ENCODE results near the gene IL17D. TPM values are rescaled to one million over a fixed set of nuclear protein-coding genes. Genes with fewer than 3 reads are reported as not detected.
A peak's percentile ranks its signal among the peaks of the same experiment; 100 is the strongest.

IL17D gene
- total and polyA plus RNA-seq, 2 experiments from 2014 or later, result 3.7 to 11.0 TPM

DNA sequence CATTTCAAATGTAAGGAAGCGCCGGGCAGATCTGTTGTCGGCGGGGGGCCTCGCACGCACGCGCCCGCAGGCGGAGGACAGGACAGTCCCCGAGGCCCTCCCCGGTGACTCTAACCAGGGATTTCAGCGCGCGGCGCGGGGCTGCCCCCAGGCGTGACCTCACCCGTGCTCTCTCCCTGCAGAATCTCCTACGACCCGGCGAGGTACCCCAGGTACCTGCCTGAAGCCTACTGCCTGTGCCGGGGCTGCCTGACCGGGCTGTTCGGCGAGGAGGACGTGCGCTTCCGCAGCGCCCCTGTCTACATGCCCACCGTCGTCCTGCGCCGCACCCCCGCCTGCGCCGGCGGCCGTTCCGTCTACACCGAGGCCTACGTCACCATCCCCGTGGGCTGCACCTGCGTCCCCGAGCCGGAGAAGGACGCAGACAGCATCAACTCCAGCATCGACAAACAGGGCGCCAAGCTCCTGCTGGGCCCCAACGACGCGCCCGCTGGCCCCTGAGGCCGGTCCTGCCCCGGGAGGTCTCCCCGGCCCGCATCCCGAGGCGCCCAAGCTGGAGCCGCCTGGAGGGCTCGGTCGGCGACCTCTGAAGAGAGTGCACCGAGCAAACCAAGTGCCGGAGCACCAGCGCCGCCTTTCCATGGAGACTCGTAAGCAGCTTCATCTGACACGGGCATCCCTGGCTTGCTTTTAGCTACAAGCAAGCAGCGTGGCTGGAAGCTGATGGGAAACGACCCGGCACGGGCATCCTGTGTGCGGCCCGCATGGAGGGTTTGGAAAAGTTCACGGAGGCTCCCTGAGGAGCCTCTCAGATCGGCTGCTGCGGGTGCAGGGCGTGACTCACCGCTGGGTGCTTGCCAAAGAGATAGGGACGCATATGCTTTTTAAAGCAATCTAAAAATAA is 18.2 kb downstream of the IL17D start:
- peak; percentile 57 for DNase-seq (ENCODE audit: low spot score)
- H3K9me3 ChIP-seq (ENCODE audit: low read depth), result no peaks in the 10 kb centered on the region
- H3K27me3 ChIP-seq, result peaks cover 10% of the 10 kb centered on the region
- H3K79me2 ChIP-seq, result no peaks in the 10 kb centered on the region
- no peak overlapping the region for H3K27ac ChIP-seq
- no peaks in the 10 kb centered on the region for H3K9me2 ChIP-seq (replicated peaks; ENCODE audit: insufficient read depth)
- H3K4me3 ChIP-seq, result peak overlapping the region; percentile 42
- TF ChIP-seq, protein P1, sequence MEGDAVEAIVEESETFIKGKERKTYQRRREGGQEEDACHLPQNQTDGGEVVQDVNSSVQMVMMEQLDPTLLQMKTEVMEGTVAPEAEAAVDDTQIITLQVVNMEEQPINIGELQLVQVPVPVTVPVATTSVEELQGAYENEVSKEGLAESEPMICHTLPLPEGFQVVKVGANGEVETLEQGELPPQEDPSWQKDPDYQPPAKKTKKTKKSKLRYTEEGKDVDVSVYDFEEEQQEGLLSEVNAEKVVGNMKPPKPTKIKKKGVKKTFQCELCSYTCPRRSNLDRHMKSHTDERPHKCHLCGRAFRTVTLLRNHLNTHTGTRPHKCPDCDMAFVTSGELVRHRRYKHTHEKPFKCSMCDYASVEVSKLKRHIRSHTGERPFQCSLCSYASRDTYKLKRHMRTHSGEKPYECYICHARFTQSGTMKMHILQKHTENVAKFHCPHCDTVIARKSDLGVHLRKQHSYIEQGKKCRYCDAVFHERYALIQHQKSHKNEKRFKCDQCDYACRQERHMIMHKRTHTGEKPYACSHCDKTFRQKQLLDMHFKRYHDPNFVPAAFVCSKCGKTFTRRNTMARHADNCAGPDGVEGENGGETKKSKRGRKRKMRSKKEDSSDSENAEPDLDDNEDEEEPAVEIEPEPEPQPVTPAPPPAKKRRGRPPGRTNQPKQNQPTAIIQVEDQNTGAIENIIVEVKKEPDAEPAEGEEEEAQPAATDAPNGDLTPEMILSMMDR (IDR thresholded peaks at IDR 0.05; ENCODE audit: poor library complexity), result peak; percentile 12
- TF ChIP-seq EZH2phosphoT487 (IDR thresholded peaks at IDR 0.05; ENCODE audit: low read depth, severe bottlenecking, unreplicated experiment) (no peak), EZH2 (IDR thresholded peaks at IDR 0.05; ENCODE audit: borderline replicate concordance) (no peak)
- peak overlapping the region; percentile 63 for H2AFZ ChIP-seq
- H3K4me1 ChIP-seq (ENCODE audit: insufficient read depth), result peaks cover 3% of the 10 kb centered on the region
- WGBS (ENCODE audit: low lambda C conversion rate, missing lambda C conversion rate), result 15% methylated on average over 75 of the region's 81 CpGs
- peak overlapping the region; percentile 96 for H3K4me2 ChIP-seq
- no peaks in the 10 kb centered on the region for H3K36me3 ChIP-seq (replicated peaks; ENCODE audit: insufficient read depth, low read depth)
- no peaks in the 10 kb centered on the region for H4K20me1 ChIP-seq (ENCODE audit: insufficient read depth, poor library complexity, severe bottlenecking)

DNA sequence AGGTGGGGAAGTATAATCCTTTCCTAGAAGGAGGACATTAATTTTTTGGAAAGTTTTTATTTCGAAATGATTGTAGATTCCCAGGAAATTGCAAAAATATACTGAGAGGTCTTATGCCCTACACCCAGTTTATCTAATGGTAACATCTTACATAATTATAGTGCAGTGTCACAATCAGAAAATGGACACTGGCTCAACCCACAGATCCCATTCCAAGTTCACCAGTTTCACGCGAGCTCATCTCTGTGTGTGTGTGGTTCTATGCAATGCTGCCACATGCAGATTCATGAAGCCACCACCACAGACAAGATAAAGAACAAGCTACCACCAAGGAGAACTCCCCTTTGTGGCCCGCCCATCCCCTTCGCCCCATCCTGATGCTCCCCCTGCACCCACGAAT is 24.4 kb downstream of the IL17D start:
- no peaks in the 10 kb centered on the region for H3K9me3 ChIP-seq (ENCODE audit: low read depth)
- H3K27me3 ChIP-seq, result peaks cover under 1% of the 10 kb centered on the region
- no peaks in the 10 kb centered on the region for H3K4me1 ChIP-seq (ENCODE audit: insufficient read depth)
- TF ChIP-seq, protein P1 (IDR thresholded peaks at IDR 0.05; ENCODE audit: poor library complexity), result no peak
- TF ChIP-seq EZH2phosphoT487 (IDR thresholded peaks at IDR 0.05; ENCODE audit: low read depth, severe bottlenecking, unreplicated experiment) (no peak), EZH2 (IDR thresholded peaks at IDR 0.05; ENCODE audit: borderline replicate concordance) (no peak)
- 84% methylated on average over 6 of the region's 6 CpGs for WGBS (ENCODE audit: low lambda C conversion rate, missing lambda C conversion rate)
- no peak overlapping the region for H3K4me3 ChIP-seq
- H3K4me2 ChIP-seq, result no peak overlapping the region
- H4K20me1 ChIP-seq (ENCODE audit: insufficient read depth, poor library complexity, severe bottlenecking), result no peaks in the 10 kb centered on the region
- DNase-seq (ENCODE audit: low spot score), result no peak
- H3K36me3 ChIP-seq (replicated peaks; ENCODE audit: insufficient read depth, low read depth), result no peaks in the 10 kb centered on the region
- no peak overlapping the region for H2AFZ ChIP-seq
- no peaks in the 10 kb centered on the region for H3K79me2 ChIP-seq
- no peak overlapping the region for H3K27ac ChIP-seq
- no peaks in the 10 kb centered on the region for H3K9me2 ChIP-seq (replicated peaks; ENCODE audit: insufficient read depth)

DNA sequence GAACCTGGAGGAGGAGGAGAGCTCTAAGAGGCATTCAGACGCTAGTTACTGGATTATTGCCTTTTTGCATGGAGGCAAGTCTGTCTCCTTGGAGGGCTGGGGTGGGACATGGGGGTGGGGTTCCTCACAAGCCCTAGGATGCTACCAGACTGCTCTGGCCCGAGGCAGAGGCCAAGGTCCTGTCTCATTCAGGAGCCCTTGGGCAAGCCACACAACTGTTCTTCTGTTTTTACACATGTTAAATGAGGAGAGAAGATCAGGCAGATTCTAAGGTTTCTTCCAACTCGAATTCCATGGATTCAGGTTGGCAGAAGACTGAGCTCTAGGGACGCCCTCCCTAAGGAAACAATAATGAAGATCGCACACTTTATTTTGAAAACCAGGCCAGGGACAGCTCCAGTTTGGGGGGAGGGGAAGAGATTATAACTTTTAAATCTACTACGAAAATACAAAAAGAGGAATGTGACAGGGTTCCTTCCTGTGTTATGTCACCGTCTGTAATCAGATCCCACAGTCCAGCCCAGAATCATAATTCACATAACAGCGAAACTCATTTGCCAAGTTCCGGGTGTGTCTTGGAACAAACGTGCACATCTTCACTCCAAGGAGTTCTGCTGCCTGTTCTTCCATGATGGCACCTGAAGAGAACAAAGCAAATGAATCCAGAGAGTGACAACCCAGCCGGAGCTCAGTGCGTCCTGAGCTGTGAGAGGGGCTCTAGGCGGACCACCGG is 25.2 kb downstream of the IL17D start:
- Histone ChIP-seq H4K20me1 (ENCODE audit: insufficient read depth, poor library complexity, severe bottlenecking) (no peaks in the 10 kb centered on the region), H3K4me1 (ENCODE audit: insufficient read depth) (no peaks in the 10 kb centered on the region), H3K9me3 (ENCODE audit: low read depth) (no peaks in the 10 kb centered on the region), H3K27me3 (no peaks in the 10 kb centered on the region), H3K4me3 (no peak overlapping the region), H3K79me2 (no peaks in the 10 kb centered on the region), H3K9me2 (replicated peaks; ENCODE audit: insufficient read depth) (no peaks in the 10 kb centered on the region), H3K27ac (no peak overlapping the region), H3K36me3 (replicated peaks; ENCODE audit: insufficient read depth, low read depth) (no peaks in the 10 kb centered on the region), H3K4me2 (no peak overlapping the region), H2AFZ (no peak overlapping the region)
- DNase-seq (ENCODE audit: low spot score), result no peak
- WGBS (ENCODE audit: low lambda C conversion rate, missing lambda C conversion rate), result 86% methylated on average over 14 of the region's 14 CpGs
- TF ChIP-seq EZH2 (IDR thresholded peaks at IDR 0.05; ENCODE audit: borderline replicate concordance), result no peak
- TF ChIP-seq, protein P1 (IDR thresholded peaks at IDR 0.05; ENCODE audit: poor library complexity), result no peak
- no peak for TF ChIP-seq EZH2phosphoT487 (IDR thresholded peaks at IDR 0.05; ENCODE audit: low read depth, severe bottlenecking, unreplicated experiment)

All from hepatocyte (in vitro differentiated cells).